Uterus (tissue), 4 donors: ENCODE measurements around the gene ZNF652. TPM values are rescaled to one million over a fixed set of nuclear protein-coding genes. Genes with fewer than 3 reads are reported as not detected.

Experiments
- DNase-seq, 2 donors: peaks; one replicate each; pipeline ENCODE4 v3.0.0-alpha.2; 2019 to 2020
- H3K27ac ChIP-seq, 2 donors: fragments of 200-600 bp; sonication (generic); 1 replicate in 1 of 2; 2 replicates in 1 of 2; pipeline ENCODE4 v1.5.1; 2016 to 2018
- H3K27me3 ChIP-seq, 2 donors: fragments of 200-600 bp; sonication (generic); one replicate each; pipeline ENCODE4 v1.5.1; 2018 to 2019; ENCODE audit warnings: control low read depth in 1 of 2
- H3K36me3 ChIP-seq, 2 donors: fragments of 200-600 bp; sonication (generic); one replicate each; pipeline ENCODE4 v1.5.1; 2019; ENCODE audit warnings: control low read depth in 1 of 2
- H3K4me1 ChIP-seq, 2 donors: fragments of 200-600 bp; sonication (generic); one replicate each; pipeline ENCODE4 v1.5.1; 2018 to 2019; ENCODE audit warnings: control low read depth in 1 of 2
- H3K4me3 ChIP-seq, 2 donors: fragments of 200-600 bp; sonication (generic); 1 replicate in 1 of 2; 2 replicates in 1 of 2; pipeline ENCODE4 v1.5.1; 2018 to 2019; ENCODE audit warnings: mild to moderate bottlenecking in 1 of 2
- H3K9me3 ChIP-seq, 2 donors: fragments of 200-600 bp; sonication (generic); one replicate each; pipeline ENCODE4 v1.5.1; 2019; ENCODE audit warnings: control low read depth in 1 of 2
- POLR2A ChIP-seq, 2 donors: fragments of 450-650 bp; IDR thresholded peaks; one replicate each; pipeline ENCODE4 v1.6.1; 2016; ENCODE audit warnings: antibody characterized with exemption in 2 of 2, mild to moderate bottlenecking in 1 of 2, moderate library complexity in 1 of 2
- intact Hi-C: fragments of 100-400 bp; cut with DNase I; formaldehyde crosslinking; loops from one replicate; pipeline ENCODE4 v1.15.1; 2023; ENCODE audit warnings: low total_unique reads
- total RNA-seq, 4 donors: library from RNA; depleted of rRNA in 3 of 4; stranded (reverse); fragments of >200 nt in 3 of 4; gene quantifications; one replicate each; pipeline versions ENCODE4 v1.1.0 to v1.2.4, GENCODE V29; 2014 to 2023
- TF ChIP-seq, protein P1 (sequence below), 4 experiments: fragments of 200-600 bp in 2 of 4; fragments of 450-650 bp in 2 of 4; sonication (generic) in 2 of 4; IDR thresholded peaks; one replicate each; pipeline ENCODE4 v1.5.1; 2016 to 2019; ENCODE audit warnings: antibody characterized with exemption in 4 of 4, mild to moderate bottlenecking in 2 of 4, moderate library complexity in 1 of 4
- donor health status: DM: yes; HTN: yes; CAD: no.

Gene ZNF652
- total RNA-seq, 4 donors from 2014 or later = 17.6 to 65.3 (median 36.2) TPM

DNA sequence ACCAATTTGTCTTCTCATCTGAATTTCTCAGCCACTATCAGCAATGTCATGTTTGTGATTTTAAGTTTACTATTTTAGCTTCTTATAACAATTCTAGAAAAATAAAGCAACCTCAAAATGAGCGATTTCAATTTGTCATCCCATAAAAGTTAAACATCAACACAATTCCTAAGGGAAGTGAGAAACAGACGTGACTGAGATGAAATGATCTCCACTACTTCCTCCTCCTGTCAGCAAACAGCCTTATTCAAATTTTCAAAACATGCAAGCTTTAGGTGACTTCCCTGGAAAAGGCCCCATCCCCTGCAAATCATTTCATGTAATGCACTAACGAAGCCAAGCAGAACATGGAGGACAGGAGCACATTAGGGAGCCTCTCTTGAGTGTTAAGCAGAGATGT lies 64.9 kb downstream of the ZNF652 start:
- no peaks in the 10 kb centered on the region for H3K27me3 ChIP-seq
- DNase-seq = no peak
- intact Hi-C loops = no loop called here
- H3K27ac ChIP-seq = no peak overlapping the region
- no peaks in the 10 kb centered on the region for H3K4me1 ChIP-seq
- no peak for TF ChIP-seq POLR2A (IDR thresholded peaks at IDR 0.05)
- TF ChIP-seq, protein P1, sequence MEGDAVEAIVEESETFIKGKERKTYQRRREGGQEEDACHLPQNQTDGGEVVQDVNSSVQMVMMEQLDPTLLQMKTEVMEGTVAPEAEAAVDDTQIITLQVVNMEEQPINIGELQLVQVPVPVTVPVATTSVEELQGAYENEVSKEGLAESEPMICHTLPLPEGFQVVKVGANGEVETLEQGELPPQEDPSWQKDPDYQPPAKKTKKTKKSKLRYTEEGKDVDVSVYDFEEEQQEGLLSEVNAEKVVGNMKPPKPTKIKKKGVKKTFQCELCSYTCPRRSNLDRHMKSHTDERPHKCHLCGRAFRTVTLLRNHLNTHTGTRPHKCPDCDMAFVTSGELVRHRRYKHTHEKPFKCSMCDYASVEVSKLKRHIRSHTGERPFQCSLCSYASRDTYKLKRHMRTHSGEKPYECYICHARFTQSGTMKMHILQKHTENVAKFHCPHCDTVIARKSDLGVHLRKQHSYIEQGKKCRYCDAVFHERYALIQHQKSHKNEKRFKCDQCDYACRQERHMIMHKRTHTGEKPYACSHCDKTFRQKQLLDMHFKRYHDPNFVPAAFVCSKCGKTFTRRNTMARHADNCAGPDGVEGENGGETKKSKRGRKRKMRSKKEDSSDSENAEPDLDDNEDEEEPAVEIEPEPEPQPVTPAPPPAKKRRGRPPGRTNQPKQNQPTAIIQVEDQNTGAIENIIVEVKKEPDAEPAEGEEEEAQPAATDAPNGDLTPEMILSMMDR (IDR thresholded peaks at IDR 0.05) = no peak
- no peaks in the 10 kb centered on the region for H3K9me3 ChIP-seq
- no peak overlapping the region for H3K4me3 ChIP-seq
- H3K36me3 ChIP-seq = no peaks in the 10 kb centered on the region

DNA sequence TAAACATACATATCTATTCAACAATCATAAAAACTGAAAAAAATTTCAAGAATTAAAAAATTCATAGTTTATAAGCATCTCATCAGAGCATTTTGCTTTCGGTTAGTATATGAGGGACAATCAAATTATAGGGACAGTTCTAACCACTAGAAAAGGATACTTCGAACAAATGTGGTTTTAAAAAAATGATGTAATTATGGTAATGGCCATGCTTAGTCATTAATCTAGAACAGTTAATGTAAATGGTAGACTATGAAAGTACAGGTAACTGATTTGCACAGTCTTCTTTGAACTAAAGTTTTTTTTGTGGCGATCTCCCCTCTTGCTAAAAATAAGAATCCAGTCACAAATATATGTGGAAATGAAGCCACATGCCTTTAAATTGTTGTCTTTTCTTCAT lies 67.9 kb downstream of the ZNF652 start:
- intact Hi-C loops = no loop called here
- DNase-seq = no peak
- Histone ChIP-seq H3K36me3 (no peaks in the 10 kb centered on the region), H3K27me3 (no peaks in the 10 kb centered on the region), H3K4me3 (no peak overlapping the region), H3K4me1 (no peaks in the 10 kb centered on the region), H3K27ac (no peak overlapping the region), H3K9me3 (no peaks in the 10 kb centered on the region)
- no peak for TF ChIP-seq POLR2A (IDR thresholded peaks at IDR 0.05)
- TF ChIP-seq, protein P1 (IDR thresholded peaks at IDR 0.05) = no peak

DNA sequence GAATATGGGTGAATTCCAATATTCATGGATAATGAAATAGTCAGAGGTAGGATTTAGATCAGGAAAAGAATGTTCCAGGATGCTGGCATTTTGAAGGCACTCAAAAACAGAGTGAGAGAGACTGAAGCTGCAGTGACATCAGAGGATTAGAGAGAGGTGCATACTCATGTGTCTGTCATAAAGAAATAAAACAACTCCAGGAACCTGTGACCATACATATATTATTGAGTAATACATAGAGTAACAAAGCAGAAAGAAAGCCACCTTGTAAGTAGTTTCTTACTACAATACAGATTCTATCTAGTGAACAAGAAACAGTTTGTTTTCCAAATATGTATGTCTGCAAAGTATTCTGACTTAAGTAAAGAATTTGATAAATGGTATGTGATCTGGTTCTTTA lies 69.1 kb downstream of the ZNF652 start:
- Histone ChIP-seq H3K27me3 (no peaks in the 10 kb centered on the region), H3K4me3 (no peak overlapping the region), H3K36me3 (no peaks in the 10 kb centered on the region), H3K4me1 (no peaks in the 10 kb centered on the region), H3K27ac (no peak overlapping the region), H3K9me3 (no peaks in the 10 kb centered on the region)
- DNase-seq = no peak
- TF ChIP-seq, protein P1 (IDR thresholded peaks at IDR 0.05) = no peak
- TF ChIP-seq POLR2A (IDR thresholded peaks at IDR 0.05) = no peak
- intact Hi-C loops = no loop called here

DNA sequence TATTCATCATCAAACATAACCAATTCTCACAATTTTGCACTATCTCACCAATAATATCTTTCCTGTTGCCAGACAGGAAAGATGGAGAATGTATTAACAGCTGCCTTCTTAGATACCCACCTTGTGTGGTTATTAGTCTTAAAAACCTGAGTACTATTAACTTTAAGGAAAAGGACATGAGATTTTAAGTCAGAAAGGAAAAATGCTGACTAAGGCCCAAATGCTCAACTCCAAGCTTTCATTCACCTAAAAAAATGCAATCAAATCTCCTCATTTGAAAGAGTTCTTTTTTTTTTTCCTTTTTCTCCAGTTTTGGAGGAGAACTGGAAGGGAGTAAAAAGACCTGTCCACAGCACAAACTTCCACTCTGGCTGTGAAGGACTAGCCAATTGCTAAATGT lies 70.1 kb downstream of the ZNF652 start:
- no peak for DNase-seq
- H3K4me1 ChIP-seq = no peaks in the 10 kb centered on the region
- H3K9me3 ChIP-seq = no peaks in the 10 kb centered on the region
- no peak overlapping the region for H3K4me3 ChIP-seq
- no peak overlapping the region for H3K27ac ChIP-seq
- no peaks in the 10 kb centered on the region for H3K27me3 ChIP-seq
- intact Hi-C loops = no loop called here
- TF ChIP-seq, protein P1 (IDR thresholded peaks at IDR 0.05) = no peak
- TF ChIP-seq POLR2A (IDR thresholded peaks at IDR 0.05) = no peak
- H3K36me3 ChIP-seq = no peaks in the 10 kb centered on the region

DNA sequence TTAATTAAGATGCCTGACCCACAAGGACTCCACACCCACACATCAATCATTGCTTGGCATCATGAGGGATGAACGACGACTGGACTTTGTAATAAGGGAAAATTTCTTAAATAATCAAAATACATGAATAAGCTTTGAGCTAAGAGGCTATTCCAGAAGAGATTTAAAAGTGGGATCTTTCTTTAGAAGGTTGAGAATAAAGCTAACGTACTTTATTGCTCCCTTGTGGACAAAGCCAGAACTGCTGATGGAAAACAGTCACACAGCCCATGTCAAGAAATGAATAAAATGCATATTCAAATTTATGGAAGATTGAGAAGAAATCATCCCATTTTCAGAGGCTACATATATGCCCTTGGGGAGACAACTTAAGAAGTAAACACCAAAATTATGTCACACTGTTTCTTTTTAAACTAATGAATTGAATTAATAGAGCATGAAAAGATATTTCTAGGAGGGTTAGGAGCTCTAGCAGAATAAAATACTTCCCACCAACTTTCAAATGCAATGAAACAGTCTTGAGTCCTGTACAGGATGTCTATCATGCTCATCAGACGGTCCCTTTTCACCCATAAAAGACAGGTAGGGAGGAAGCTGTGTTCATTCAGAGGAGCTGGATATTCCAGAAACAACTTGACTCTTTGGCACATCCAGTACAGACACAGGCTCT lies 71.2 kb downstream of the ZNF652 start:
- Histone ChIP-seq H3K27me3 (no peaks in the 10 kb centered on the region), H3K9me3 (no peaks in the 10 kb centered on the region), H3K4me1 (no peaks in the 10 kb centered on the region), H3K4me3 (no peak overlapping the region), H3K27ac (no peak overlapping the region), H3K36me3 (no peaks in the 10 kb centered on the region)
- no peak for DNase-seq
- TF ChIP-seq, protein P1 (IDR thresholded peaks at IDR 0.05) = peak; percentile 34 to 57 (median 46)
- no peak for TF ChIP-seq POLR2A (IDR thresholded peaks at IDR 0.05)
- intact Hi-C loops = no loop called here
